Measurements from ENCODE around the gene GATA2. TPM values are rescaled to one million over a fixed set of nuclear protein-coding genes. Genes with fewer than 3 reads are reported as not detected.

GATA2 gene
- total and polyA plus RNA-seq, 2 donors (not counting 1 experiment from before 2014, with no cell fraction given), result 0.27 TPM; not detected in 1

- POLR2A ChIA-PET, result no interaction called here
- H3K9ac ChIP-seq (ENCODE audit: low read length), result no peak overlapping the region
- DNase-seq (no peak), ATAC-seq (ENCODE audit: low read depth) (no peak)
- H4K20me1 ChIP-seq (ENCODE audit: control insufficient read depth, insufficient read depth, low read length, poor library complexity, severe bottlenecking), result no peaks in the 10 kb centered on the region
- H3K4me3 ChIP-seq (ENCODE audit: control extremely low read depth in 1 of 5, extremely low read depth in 1 of 5, insufficient read depth in 1 of 5, low read depth in 2 of 5, low read length in 4 of 5), result no peak overlapping the region
- no peaks in the 10 kb centered on the region for H3K4me1 ChIP-seq (ENCODE audit: control insufficient read depth in 2 of 2, insufficient read depth in 2 of 2, low read length in 2 of 2)
- no peak overlapping the region for H3K27ac ChIP-seq (ENCODE audit: low read length in 2 of 2)
- H3K79me2 ChIP-seq (ENCODE audit: control insufficient read depth, insufficient read depth, low read length), result no peaks in the 10 kb centered on the region
- no peak overlapping the region for H2AFZ ChIP-seq (ENCODE audit: insufficient read depth, low read depth, low read length, poor library complexity, severe bottlenecking)
- Mint-ChIP-seq H3K4me1 (no peaks in the 10 kb centered on the region), H3K4me3 (no peak overlapping the region), H3K27me3 (peaks cover 69% of the 10 kb centered on the region), H3K9me3 (ENCODE audit: insufficient read depth) (no peaks in the 10 kb centered on the region), H3K27ac (no peak overlapping the region)
- peaks cover 0 to 3% (median 1%) of the 10 kb centered on the region in 3 donors for H3K9me3 ChIP-seq (ENCODE audit: control extremely low read depth in 1 of 3, control insufficient read depth in 2 of 3, insufficient read depth in 1 of 3, low read length in 2 of 3)
- WGBS (ENCODE audit: insufficient coverage), result 88% methylated on average over 7 of the region's 8 CpGs
- TF ChIP-seq, protein P1, sequence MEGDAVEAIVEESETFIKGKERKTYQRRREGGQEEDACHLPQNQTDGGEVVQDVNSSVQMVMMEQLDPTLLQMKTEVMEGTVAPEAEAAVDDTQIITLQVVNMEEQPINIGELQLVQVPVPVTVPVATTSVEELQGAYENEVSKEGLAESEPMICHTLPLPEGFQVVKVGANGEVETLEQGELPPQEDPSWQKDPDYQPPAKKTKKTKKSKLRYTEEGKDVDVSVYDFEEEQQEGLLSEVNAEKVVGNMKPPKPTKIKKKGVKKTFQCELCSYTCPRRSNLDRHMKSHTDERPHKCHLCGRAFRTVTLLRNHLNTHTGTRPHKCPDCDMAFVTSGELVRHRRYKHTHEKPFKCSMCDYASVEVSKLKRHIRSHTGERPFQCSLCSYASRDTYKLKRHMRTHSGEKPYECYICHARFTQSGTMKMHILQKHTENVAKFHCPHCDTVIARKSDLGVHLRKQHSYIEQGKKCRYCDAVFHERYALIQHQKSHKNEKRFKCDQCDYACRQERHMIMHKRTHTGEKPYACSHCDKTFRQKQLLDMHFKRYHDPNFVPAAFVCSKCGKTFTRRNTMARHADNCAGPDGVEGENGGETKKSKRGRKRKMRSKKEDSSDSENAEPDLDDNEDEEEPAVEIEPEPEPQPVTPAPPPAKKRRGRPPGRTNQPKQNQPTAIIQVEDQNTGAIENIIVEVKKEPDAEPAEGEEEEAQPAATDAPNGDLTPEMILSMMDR (IDR thresholded peaks at IDR 0.05), result no peak
- no peak for TF ChIP-seq EZH2 (IDR thresholded peaks at IDR 0.05; ENCODE audit: borderline replicate concordance, insufficient read depth, low read depth, low read length, poor library complexity, severe bottlenecking)
- no peak overlapping the region for H3K4me2 ChIP-seq (replicated peaks; ENCODE audit: low read depth, low read length, poor library complexity, severe bottlenecking)
- intact Hi-C loops (cut with micrococcal nuclease), result no loop called here
- H3K27me3 ChIP-seq (replicated peaks in 1 of 4; ENCODE audit: control extremely low read depth in 1 of 4, control insufficient read depth in 3 of 4, insufficient read depth in 4 of 4, low read length in 3 of 4), result peaks cover 0 to 14% (median 2%) of the 10 kb centered on the region in 4 experiments
- CTCF ChIA-PET, result no interaction called here
- no peaks in the 10 kb centered on the region for H3K36me3 ChIP-seq (replicated peaks in 1 of 2; ENCODE audit: control extremely low read depth in 1 of 2, control insufficient read depth in 1 of 2, extremely low read depth in 1 of 2, insufficient read depth in 2 of 2, low read length in 1 of 2)
Measured at GRCh38 chr3:128504533-128504915, 11.5 kb upstream of the GATA2 start.

- H3K4me1 Mint-ChIP-seq, result no peaks in the 10 kb centered on the region
- Histone ChIP-seq H3K9ac (ENCODE audit: low read length) (no peak overlapping the region), H3K4me2 (replicated peaks; ENCODE audit: low read depth, low read length, poor library complexity, severe bottlenecking) (no peak overlapping the region), H3K27me3 (replicated peaks in 1 of 4; ENCODE audit: control extremely low read depth in 1 of 4, control insufficient read depth in 3 of 4, insufficient read depth in 4 of 4, low read length in 3 of 4) (peaks cover 0 to 15% (median 3%) of the 10 kb centered on the region in 4 experiments), H3K36me3 (replicated peaks in 1 of 2; ENCODE audit: control extremely low read depth in 1 of 2, control insufficient read depth in 1 of 2, extremely low read depth in 1 of 2, insufficient read depth in 2 of 2, low read length in 1 of 2) (no peaks in the 10 kb centered on the region), H3K4me1 (ENCODE audit: control insufficient read depth in 2 of 2, insufficient read depth in 2 of 2, low read length in 2 of 2) (no peaks in the 10 kb centered on the region), H3K9me3 (ENCODE audit: control extremely low read depth in 1 of 3, control insufficient read depth in 2 of 3, insufficient read depth in 1 of 3, low read length in 2 of 3) (peaks cover 0 to 3% (median 0%) of the 10 kb centered on the region in 3 donors), H3K4me3 (ENCODE audit: control extremely low read depth in 1 of 5, extremely low read depth in 1 of 5, insufficient read depth in 1 of 5, low read depth in 2 of 5, low read length in 4 of 5) (no peak overlapping the region), H2AFZ (ENCODE audit: insufficient read depth, low read depth, low read length, poor library complexity, severe bottlenecking) (no peak overlapping the region), H3K79me2 (ENCODE audit: control insufficient read depth, insufficient read depth, low read length) (no peaks in the 10 kb centered on the region), H3K27ac (ENCODE audit: low read length in 2 of 2) (no peak overlapping the region), H4K20me1 (ENCODE audit: control insufficient read depth, insufficient read depth, low read length, poor library complexity, severe bottlenecking) (no peaks in the 10 kb centered on the region)
- CTCF ChIA-PET, result no interaction called here
- no peaks in the 10 kb centered on the region for H3K9me3 Mint-ChIP-seq (ENCODE audit: insufficient read depth)
- TF ChIP-seq EZH2 (IDR thresholded peaks at IDR 0.05; ENCODE audit: borderline replicate concordance, insufficient read depth, low read depth, low read length, poor library complexity, severe bottlenecking), result no peak
- TF ChIP-seq, protein P1 (IDR thresholded peaks at IDR 0.05), result no peak
- no peak for ATAC-seq (ENCODE audit: low read depth)
- intact Hi-C loops (cut with micrococcal nuclease), result no loop called here
- no peak for DNase-seq
- no peak overlapping the region for H3K27ac Mint-ChIP-seq
- POLR2A ChIA-PET, result interaction anchor here (0.5 kb wide), 1 partner anchor 8 kb away, joined by 7 read pairs; no protein-coding TSS in a partner anchor
- no peak overlapping the region for H3K4me3 Mint-ChIP-seq
- H3K27me3 Mint-ChIP-seq, result peaks cover 69% of the 10 kb centered on the region
- 90% methylated on average over 10 of the region's 10 CpGs for WGBS (ENCODE audit: insufficient coverage)
Measured at GRCh38 chr3:128503751-128504532, 10.9 kb upstream of the GATA2 start.

Data from B cell (primary cell).